PC-3 (cell line): Measurements from ENCODE around the gene LMNA.
"Not testable (repeated sequence)": the region's sequence is repeated elsewhere in the genome, so short reads cannot be mapped to it uniquely, and the experiment has no call there.

Experiments
- EZH2 ChIP-seq: fragments of 300-600 bp; sonication (generic); IDR thresholded peaks from one replicate; pipeline ENCODE4 v1.6.1; 2017; ENCODE audit warnings: antibody characterized with exemption, mild to moderate bottlenecking, low read length; ENCODE audit not compliant: unreplicated experiment
- EZH2phosphoT487 ChIP-seq: fragments of 300-600 bp; sonication (generic); IDR thresholded peaks from 2 replicates; pipeline ENCODE4 v1.6.1; 2018; ENCODE audit warnings: mild to moderate bottlenecking, antibody characterized with exemption, low read length, borderline replicate concordance
- TF ChIP-seq, protein P1 (sequence below): fragments of 300-600 bp; sonication (generic); conservative IDR thresholded peaks from 2 replicates; pipeline ENCODE4 v1.5.1; 2017; ENCODE audit warnings: antibody characterized with exemption, low read depth, mild to moderate bottlenecking, low read length

DNA sequence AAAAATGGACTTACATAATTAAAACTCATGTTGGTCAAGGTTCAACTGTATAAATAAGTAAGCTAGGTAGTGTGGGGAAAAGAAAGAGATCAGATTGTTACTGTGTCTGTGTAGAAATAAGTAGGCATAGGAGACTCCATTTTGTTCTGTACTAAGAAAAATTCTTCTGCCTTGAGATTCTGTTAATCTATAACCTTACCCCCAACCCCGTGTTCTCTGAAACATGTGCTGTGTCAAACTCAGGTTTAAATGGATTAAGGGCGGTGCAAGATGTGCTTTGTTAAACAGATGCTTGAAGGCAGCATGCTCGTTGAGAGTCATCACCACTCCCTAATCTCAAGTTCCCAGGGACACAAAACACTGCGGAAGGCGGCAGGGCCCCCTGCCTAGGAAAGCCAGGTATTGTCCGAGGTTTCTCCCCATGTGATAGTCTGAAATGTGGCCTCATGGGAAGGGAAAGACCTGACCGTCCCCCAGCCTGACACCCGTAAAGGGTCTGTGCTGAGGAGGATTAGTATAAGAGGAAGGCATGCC lies 66.9 kb downstream of the LMNA start:
- TF ChIP-seq, protein P1, sequence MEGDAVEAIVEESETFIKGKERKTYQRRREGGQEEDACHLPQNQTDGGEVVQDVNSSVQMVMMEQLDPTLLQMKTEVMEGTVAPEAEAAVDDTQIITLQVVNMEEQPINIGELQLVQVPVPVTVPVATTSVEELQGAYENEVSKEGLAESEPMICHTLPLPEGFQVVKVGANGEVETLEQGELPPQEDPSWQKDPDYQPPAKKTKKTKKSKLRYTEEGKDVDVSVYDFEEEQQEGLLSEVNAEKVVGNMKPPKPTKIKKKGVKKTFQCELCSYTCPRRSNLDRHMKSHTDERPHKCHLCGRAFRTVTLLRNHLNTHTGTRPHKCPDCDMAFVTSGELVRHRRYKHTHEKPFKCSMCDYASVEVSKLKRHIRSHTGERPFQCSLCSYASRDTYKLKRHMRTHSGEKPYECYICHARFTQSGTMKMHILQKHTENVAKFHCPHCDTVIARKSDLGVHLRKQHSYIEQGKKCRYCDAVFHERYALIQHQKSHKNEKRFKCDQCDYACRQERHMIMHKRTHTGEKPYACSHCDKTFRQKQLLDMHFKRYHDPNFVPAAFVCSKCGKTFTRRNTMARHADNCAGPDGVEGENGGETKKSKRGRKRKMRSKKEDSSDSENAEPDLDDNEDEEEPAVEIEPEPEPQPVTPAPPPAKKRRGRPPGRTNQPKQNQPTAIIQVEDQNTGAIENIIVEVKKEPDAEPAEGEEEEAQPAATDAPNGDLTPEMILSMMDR = not testable (repeated sequence)
- not testable (repeated sequence) for TF ChIP-seq EZH2, EZH2phosphoT487
